Fibroblast of pulmonary artery (primary cell): ENCODE data around the gene DACT2.

Experiments used
- DNase-seq: peaks from one replicate; pipeline ENCODE4 v3.0.0-alpha.2; 2010; ENCODE audit warnings: low read depth
- H3K4me3 ChIP-seq: replicated peaks from 2 replicates; pipeline ENCODE4 v1.5.1; 2011; ENCODE audit warnings: low read depth, mild to moderate bottlenecking, control low read depth, low read length, moderate library complexity
- TF ChIP-seq, protein P1 (sequence below): IDR thresholded peaks from 2 replicates; pipeline ENCODE4 v1.5.1; 2011; ENCODE audit warnings: mild to moderate bottlenecking, control low read depth, low read length, inconsistent platforms; ENCODE audit errors: missing control alignments

DACT2 gene

DNA sequence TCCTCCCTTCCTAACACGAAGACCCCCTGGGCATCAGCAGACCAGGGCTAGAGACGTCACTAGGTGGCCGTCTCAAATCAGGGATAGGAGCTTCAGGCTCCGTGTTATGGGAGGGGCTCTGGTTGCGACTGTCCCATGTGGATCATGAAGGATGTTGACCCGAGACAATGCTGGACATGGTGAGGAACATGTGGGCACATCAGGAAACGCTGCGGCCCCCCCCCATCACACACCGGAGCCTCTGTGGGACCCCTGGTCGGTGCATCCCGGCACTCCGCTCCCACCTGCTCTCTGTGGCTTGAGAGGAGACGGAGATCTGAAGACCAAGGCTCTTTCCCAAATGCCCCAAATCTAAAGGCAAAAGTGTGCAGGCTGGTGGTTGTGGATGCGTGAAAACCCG is 54.2 kb downstream of the DACT2 start:
- H3K4me3 ChIP-seq, result no peak overlapping the region
- TF ChIP-seq, protein P1, sequence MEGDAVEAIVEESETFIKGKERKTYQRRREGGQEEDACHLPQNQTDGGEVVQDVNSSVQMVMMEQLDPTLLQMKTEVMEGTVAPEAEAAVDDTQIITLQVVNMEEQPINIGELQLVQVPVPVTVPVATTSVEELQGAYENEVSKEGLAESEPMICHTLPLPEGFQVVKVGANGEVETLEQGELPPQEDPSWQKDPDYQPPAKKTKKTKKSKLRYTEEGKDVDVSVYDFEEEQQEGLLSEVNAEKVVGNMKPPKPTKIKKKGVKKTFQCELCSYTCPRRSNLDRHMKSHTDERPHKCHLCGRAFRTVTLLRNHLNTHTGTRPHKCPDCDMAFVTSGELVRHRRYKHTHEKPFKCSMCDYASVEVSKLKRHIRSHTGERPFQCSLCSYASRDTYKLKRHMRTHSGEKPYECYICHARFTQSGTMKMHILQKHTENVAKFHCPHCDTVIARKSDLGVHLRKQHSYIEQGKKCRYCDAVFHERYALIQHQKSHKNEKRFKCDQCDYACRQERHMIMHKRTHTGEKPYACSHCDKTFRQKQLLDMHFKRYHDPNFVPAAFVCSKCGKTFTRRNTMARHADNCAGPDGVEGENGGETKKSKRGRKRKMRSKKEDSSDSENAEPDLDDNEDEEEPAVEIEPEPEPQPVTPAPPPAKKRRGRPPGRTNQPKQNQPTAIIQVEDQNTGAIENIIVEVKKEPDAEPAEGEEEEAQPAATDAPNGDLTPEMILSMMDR, result no peak
- DNase-seq, result no peak

DNA sequence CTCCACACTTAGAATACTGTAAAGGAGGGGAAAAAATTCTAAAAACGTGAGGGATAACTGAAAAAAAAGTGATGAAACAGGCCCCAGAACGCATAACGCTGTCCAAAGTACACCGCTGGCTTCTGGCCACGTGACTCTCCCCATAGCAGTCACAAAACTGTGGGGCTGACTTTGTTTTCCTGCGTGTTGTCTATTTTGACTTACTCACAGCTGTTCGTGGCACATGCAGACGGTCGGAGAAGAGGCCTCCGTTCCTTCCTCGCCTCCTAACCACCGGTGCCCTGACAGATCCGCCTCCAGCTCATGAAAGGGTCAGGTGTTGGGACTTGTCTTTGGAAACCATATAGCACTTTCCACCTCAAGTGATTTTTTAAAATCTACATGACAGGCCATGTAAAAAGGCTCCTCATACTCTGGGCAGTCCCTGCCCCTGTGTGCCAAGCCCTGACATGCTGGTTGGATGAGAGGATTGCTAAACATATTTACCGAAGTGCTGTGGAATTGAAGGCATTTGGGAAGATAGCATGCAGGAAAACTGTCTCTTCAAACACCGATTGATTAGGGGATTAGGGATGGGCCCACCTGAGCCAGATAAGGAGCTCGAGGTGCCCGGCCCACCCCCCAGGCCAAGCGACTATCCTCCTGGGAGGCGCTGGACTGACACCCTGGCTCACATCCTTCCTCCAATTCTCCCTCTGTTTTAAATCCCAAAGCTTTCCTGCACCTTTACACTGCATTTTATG is 54.8 kb downstream of the DACT2 start:
- no peak overlapping the region for H3K4me3 ChIP-seq
- TF ChIP-seq, protein P1, result no peak
- no peak for DNase-seq

DNA sequence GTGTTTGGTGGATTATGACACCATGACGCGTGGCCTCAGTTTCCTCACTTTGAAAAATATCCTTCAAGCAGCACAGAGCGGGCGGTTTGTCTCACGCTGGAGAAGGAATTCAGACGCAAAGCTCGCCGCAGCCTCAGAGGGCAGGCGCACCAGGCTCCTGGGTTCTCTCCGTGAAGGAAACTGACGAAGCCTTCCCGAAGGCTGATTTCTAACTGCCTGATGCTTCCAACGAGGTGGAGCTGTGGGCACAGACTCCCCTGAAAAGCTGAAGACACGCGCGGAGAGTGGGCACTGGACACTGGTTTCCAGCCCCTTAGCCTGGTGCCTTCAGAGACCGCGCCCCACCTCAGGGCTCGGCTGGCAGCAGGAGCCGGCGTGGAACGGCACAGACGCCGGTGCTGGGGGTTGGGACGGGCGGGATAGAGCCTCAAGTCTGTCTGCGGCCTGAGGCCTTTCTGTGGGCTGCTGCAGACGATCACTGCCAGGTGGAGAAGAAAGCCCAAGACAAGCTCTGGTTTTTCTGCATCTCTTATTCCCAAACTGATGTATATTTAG is 56.1 kb downstream of the DACT2 start:
- no peak overlapping the region for H3K4me3 ChIP-seq
- TF ChIP-seq, protein P1, result no peak
- DNase-seq, result no peak

DNA sequence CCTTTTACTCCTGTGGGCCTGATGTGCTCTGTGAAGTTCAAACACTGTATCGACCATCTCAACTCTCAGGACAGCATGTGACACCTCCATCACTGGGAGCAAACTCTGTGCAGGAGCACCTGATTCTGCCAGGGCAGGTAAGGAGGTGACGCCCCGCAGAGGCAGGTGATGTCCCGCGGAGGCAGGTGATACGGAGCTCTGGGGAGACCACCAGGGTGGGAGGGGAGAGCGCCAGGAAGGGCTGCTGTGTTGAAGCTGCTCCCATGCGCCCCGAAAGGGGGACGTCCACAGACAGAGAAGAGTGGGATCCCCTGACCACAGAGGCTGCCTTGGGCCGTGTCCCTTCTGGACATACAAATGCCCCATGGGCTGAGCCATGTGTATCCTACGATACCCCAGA is 58.3 kb downstream of the DACT2 start:
- TF ChIP-seq, protein P1, result no peak
- no peak for DNase-seq
- no peak overlapping the region for H3K4me3 ChIP-seq

DNA sequence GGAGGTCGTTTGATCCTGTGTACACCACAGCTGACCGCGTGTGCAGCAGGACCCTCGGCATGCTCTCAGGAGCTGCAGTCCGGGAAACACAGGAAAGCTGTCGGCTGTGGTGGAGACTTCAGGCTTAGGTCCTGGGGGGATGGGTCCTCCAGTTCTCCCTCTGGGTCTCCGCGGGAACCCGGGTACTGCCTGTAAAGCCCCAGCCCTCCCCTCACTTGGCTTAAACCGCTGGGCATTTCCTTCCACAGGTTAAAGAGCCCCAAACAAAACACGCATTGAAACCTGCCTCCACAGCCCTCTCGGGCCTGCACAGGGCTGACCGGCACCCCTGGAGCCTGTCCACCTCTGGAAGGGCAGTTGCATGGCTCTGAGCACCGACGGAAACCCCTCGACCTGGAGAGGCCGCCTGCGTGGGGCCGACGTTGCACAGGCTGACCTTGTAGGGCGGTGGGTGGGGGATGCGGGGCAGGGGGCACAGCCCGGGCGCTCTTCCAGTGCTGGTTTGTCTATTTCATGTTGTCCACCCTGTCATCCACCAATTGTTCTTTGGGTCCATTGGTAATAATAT is 59.1 kb downstream of the DACT2 start:
- TF ChIP-seq, protein P1, result no peak
- no peak for DNase-seq
- H3K4me3 ChIP-seq, result no peak overlapping the region

DNA sequence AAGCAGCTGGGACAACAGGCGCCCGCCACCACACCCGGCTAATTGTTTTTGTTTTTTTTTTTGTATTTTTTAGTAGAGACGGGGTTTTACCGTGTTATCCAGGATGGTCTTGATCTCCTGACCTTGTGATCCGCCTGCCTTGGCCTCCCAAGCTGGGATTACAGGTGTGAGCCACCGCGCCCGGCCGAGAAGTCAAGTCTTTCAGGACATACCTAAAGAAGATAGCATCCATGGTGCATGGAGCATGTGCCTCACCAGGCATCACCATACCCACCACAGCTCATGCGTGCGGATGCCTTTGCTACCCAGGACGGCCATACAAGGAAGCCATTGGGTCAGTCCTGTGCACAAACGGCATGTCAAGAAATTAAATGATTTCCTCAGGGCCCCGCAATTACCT is 60.8 kb downstream of the DACT2 start:
- TF ChIP-seq, protein P1, result no peak
- no peak for DNase-seq
- no peak overlapping the region for H3K4me3 ChIP-seq
